ENCODE data around the gene GSX2. TPM values are rescaled to one million over a fixed set of nuclear protein-coding genes. Genes with fewer than 3 reads are reported as not detected.

GSX2 gene
- total and polyA plus RNA-seq, 2 donors, result 0.14 TPM; not detected in 1

DNA sequence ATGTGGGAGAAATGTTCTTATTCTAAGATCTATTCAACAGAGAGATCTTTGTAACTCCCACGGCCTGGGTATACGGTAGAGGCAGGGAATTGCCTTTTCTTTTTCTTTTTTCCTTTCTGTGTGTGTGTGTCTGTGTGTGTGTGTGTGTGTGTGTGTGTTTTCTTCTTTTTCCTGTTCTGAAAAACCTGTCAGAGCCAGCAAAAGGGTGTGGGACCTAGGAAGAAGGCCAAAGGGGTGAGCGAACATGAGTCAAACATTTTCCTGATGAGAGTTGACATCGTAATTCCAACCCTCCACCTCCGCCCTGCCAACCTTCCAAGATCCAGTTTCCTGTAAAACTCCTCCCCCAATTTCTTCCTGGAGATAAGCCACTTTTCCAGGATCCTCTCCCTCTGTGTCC lies 32.8 kb upstream of the GSX2 start:
- H3K27ac ChIP-seq (ENCODE audit: low read depth in 1 of 2, low read length in 1 of 2), result no peak overlapping the region
- no peaks in the 10 kb centered on the region for H3K27me3 ChIP-seq (ENCODE audit: control insufficient read depth in 2 of 2, insufficient read depth in 1 of 2, low read length in 1 of 2)
- peaks cover 7 to 10% of the 10 kb centered on the region in 2 donors for H3K4me1 ChIP-seq (ENCODE audit: control insufficient read depth in 2 of 2, insufficient read depth in 2 of 2, low read length in 2 of 2)
- DNase-seq (ENCODE audit: low read depth in 6 of 9, low spot score in 9 of 9), result no peak
- H3K9me3 ChIP-seq (ENCODE audit: control insufficient read depth in 2 of 2, insufficient read depth in 1 of 2, low read length in 1 of 2), result no peaks in the 10 kb centered on the region
- no peak overlapping the region for H3K4me3 ChIP-seq (ENCODE audit: low read length in 2 of 2)
- H3K36me3 ChIP-seq (ENCODE audit: control insufficient read depth in 2 of 2, insufficient read depth in 2 of 2, low read length in 1 of 2), result no peaks in the 10 kb centered on the region
- 76% methylated on average over 5 of the region's 5 CpGs for WGBS

DNA sequence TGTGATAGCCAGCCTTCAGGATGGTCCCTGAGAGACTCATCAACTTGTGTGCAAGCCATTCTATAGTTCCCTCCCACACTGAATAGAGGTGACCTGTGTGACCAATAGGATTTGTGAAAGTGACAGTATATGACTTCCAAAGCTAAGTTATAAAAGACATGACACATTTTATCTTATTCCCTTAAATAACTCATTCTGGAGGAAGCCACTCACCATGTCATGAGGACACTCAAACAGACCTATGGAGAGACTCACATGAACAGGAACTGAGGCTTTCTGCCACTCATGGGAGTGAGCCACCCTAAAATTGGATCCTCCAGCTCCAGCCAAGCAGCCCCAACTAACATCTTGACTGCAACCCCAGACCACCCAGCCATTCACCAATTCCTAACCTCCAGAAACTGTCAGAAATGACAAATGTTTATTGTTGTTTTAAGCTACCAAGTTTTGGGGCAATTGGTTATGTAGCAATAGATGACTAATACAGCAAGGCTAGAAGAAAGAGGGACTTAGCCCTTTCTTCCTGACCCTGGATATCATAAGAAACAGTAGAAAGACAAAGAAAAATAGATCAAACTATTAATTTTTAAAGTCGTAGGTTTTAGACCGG lies 26.6 kb upstream of the GSX2 start:
- Histone ChIP-seq H3K9me3 (ENCODE audit: control insufficient read depth in 2 of 2, insufficient read depth in 1 of 2, low read length in 1 of 2) (no peaks in the 10 kb centered on the region), H3K36me3 (ENCODE audit: control insufficient read depth in 2 of 2, insufficient read depth in 2 of 2, low read length in 1 of 2) (no peaks in the 10 kb centered on the region), H3K4me3 (ENCODE audit: low read length in 2 of 2) (no peak overlapping the region), H3K27me3 (ENCODE audit: control insufficient read depth in 2 of 2, insufficient read depth in 1 of 2, low read length in 1 of 2) (peaks cover 0 to 2% of the 10 kb centered on the region in 2 donors), H3K27ac (ENCODE audit: low read depth in 1 of 2, low read length in 1 of 2) (no peak overlapping the region), H3K4me1 (ENCODE audit: control insufficient read depth in 2 of 2, insufficient read depth in 2 of 2, low read length in 2 of 2) (no peaks in the 10 kb centered on the region)
- DNase-seq (ENCODE audit: low read depth in 6 of 9, low spot score in 9 of 9), result no peak
- 97% methylated on average over 2 of the region's 2 CpGs for WGBS

DNA sequence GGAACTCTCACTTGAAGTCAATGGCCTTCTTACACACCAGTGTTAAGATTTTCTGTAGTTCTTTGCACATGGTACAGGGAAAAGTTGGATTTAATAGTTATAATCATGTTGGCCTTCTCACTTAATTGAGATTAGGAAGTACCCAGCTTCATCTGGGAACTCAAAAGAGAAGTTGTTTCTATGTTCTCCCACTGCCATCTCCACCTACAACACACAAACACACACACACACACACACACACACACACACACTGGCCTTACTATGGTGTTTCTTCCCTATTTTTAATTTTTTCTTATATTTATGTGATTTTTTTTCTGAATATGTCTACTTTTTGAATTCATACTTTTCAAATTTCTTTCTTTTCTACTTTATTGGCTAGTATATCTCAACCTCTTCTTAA lies 25.6 kb upstream of the GSX2 start:
- no peak for DNase-seq (ENCODE audit: low read depth in 6 of 9, low spot score in 9 of 9)
- no peak overlapping the region for H3K4me3 ChIP-seq (ENCODE audit: low read length in 2 of 2)
- no peaks in the 10 kb centered on the region for H3K36me3 ChIP-seq (ENCODE audit: control insufficient read depth in 2 of 2, insufficient read depth in 2 of 2, low read length in 1 of 2)
- no peak overlapping the region for H3K27ac ChIP-seq (ENCODE audit: low read depth in 1 of 2, low read length in 1 of 2)
- H3K27me3 ChIP-seq (ENCODE audit: control insufficient read depth in 2 of 2, insufficient read depth in 1 of 2, low read length in 1 of 2), result peaks cover 0 to 2% of the 10 kb centered on the region in 2 donors
- no peaks in the 10 kb centered on the region for H3K4me1 ChIP-seq (ENCODE audit: control insufficient read depth in 2 of 2, insufficient read depth in 2 of 2, low read length in 2 of 2)
- no peaks in the 10 kb centered on the region for H3K9me3 ChIP-seq (ENCODE audit: control insufficient read depth in 2 of 2, insufficient read depth in 1 of 2, low read length in 1 of 2)

DNA sequence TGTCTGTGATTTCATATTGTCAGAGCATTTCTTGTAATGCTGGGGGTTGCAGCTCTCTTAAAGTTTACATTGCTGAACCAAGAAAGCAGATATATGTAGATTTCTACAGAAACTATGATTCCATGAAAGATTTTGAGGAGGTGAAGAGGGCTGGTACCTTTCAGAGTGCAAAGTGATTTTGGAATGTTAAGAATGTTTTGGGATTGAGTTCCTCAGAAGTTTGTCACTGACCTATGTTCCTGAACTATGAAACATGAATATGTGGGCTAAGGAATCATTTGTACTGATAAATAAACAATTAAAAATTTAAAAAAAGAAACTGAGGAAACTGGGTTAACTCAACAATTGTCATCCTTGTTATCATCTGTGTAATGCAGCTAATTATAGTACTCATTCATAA lies 23.3 kb upstream of the GSX2 start:
- Histone ChIP-seq H3K4me3 (ENCODE audit: low read length in 2 of 2) (no peak overlapping the region), H3K36me3 (ENCODE audit: control insufficient read depth in 2 of 2, insufficient read depth in 2 of 2, low read length in 1 of 2) (no peaks in the 10 kb centered on the region), H3K27me3 (ENCODE audit: control insufficient read depth in 2 of 2, insufficient read depth in 1 of 2, low read length in 1 of 2) (peaks cover 0 to 2% of the 10 kb centered on the region in 2 donors), H3K27ac (ENCODE audit: low read depth in 1 of 2, low read length in 1 of 2) (no peak overlapping the region), H3K9me3 (ENCODE audit: control insufficient read depth in 2 of 2, insufficient read depth in 1 of 2, low read length in 1 of 2) (no peaks in the 10 kb centered on the region), H3K4me1 (ENCODE audit: control insufficient read depth in 2 of 2, insufficient read depth in 2 of 2, low read length in 2 of 2) (no peaks in the 10 kb centered on the region)
- DNase-seq (ENCODE audit: low read depth in 6 of 9, low spot score in 9 of 9), result no peak

DNA sequence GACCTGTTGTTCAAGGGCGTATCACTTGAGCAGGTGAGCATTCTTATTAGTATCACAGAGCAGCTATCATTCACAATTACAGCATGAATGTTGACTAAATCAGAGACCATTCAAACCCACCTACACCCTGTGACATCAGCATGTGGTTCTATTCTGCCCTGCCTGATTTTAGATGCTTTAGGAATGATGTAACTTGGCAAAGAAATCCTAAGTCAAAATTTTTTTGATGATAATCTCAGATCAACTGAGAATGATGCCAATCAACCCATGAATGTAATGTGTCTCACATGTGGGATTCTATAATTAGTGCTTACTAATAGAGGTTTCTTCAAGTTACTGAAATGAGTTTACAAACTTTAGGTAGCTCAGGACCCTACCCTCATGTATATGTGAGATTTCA lies 22.2 kb upstream of the GSX2 start:
- Histone ChIP-seq H3K27me3 (ENCODE audit: control insufficient read depth in 2 of 2, insufficient read depth in 1 of 2, low read length in 1 of 2) (peaks cover 0 to 2% of the 10 kb centered on the region in 2 donors), H3K4me1 (ENCODE audit: control insufficient read depth in 2 of 2, insufficient read depth in 2 of 2, low read length in 2 of 2) (no peaks in the 10 kb centered on the region), H3K27ac (ENCODE audit: low read depth in 1 of 2, low read length in 1 of 2) (no peak overlapping the region), H3K9me3 (ENCODE audit: control insufficient read depth in 2 of 2, insufficient read depth in 1 of 2, low read length in 1 of 2) (no peaks in the 10 kb centered on the region), H3K4me3 (ENCODE audit: low read length in 2 of 2) (no peak overlapping the region), H3K36me3 (ENCODE audit: control insufficient read depth in 2 of 2, insufficient read depth in 2 of 2, low read length in 1 of 2) (no peaks in the 10 kb centered on the region)
- 95% methylated on average over 1 of the region's 1 CpG for WGBS
- DNase-seq (ENCODE audit: low read depth in 6 of 9, low spot score in 9 of 9), result no peak

- Histone ChIP-seq H3K4me1 (ENCODE audit: control insufficient read depth in 2 of 2, insufficient read depth in 2 of 2, low read length in 2 of 2) (no peaks in the 10 kb centered on the region), H3K4me3 (ENCODE audit: low read length in 2 of 2) (no peak overlapping the region), H3K27me3 (ENCODE audit: control insufficient read depth in 2 of 2, insufficient read depth in 1 of 2, low read length in 1 of 2) (peaks cover 1 to 10% of the 10 kb centered on the region in 2 donors), H3K27ac (ENCODE audit: low read depth in 1 of 2, low read length in 1 of 2) (no peak overlapping the region), H3K9me3 (ENCODE audit: control insufficient read depth in 2 of 2, insufficient read depth in 1 of 2, low read length in 1 of 2) (no peaks in the 10 kb centered on the region), H3K36me3 (ENCODE audit: control insufficient read depth in 2 of 2, insufficient read depth in 2 of 2, low read length in 1 of 2) (no peaks in the 10 kb centered on the region)
- 92% methylated on average over 1 of the region's 1 CpG for WGBS
- no peak for DNase-seq (ENCODE audit: low read depth in 6 of 9, low spot score in 9 of 9)
Observed at GRCh38 chr4:54082168-54082567, 17.8 kb upstream of the GSX2 start.

DNA sequence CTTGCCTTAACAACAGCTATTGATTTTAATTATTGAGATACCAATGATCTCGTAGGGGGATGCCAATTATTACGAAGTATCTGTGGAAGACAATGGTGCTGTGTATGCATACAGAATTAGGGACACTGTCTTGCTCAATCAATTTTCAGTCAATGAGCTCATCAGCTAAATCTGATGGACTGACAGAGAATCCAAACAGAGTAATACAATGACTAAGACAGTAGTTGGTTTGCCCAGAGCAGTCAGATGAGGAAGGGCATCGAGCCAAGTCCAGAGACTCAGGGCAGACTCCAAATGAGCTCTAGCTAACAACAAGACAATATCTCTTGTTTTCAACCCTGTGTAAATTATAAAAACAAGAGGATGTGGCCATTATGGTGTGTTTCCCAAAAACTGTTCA lies 14.7 kb upstream of the GSX2 start:
- Histone ChIP-seq H3K4me1 (ENCODE audit: control insufficient read depth in 2 of 2, insufficient read depth in 2 of 2, low read length in 2 of 2) (no peaks in the 10 kb centered on the region), H3K27me3 (ENCODE audit: control insufficient read depth in 2 of 2, insufficient read depth in 1 of 2, low read length in 1 of 2) (peaks cover 5 to 24% of the 10 kb centered on the region in 2 donors), H3K4me3 (ENCODE audit: low read length in 2 of 2) (no peak overlapping the region), H3K9me3 (ENCODE audit: control insufficient read depth in 2 of 2, insufficient read depth in 1 of 2, low read length in 1 of 2) (no peaks in the 10 kb centered on the region), H3K36me3 (ENCODE audit: control insufficient read depth in 2 of 2, insufficient read depth in 2 of 2, low read length in 1 of 2) (no peaks in the 10 kb centered on the region), H3K27ac (ENCODE audit: low read depth in 1 of 2, low read length in 1 of 2) (no peak overlapping the region)
- WGBS, result 98% methylated on average over 3 of the region's 3 CpGs
- DNase-seq (ENCODE audit: low read depth in 6 of 9, low spot score in 9 of 9), result no peak

GRCh38 chr4:54089875-54090274 lies 10.1 kb upstream of the GSX2 start:
- DNase-seq (ENCODE audit: low read depth in 6 of 9, low spot score in 9 of 9), result no peak
- peaks cover 0 to 2% of the 10 kb centered on the region in 2 donors for H3K9me3 ChIP-seq (ENCODE audit: control insufficient read depth in 2 of 2, insufficient read depth in 1 of 2, low read length in 1 of 2)
- H3K27me3 ChIP-seq (ENCODE audit: control insufficient read depth in 2 of 2, insufficient read depth in 1 of 2, low read length in 1 of 2), result peaks cover 47 to 69% of the 10 kb centered on the region in 2 donors
- no peak overlapping the region for H3K4me3 ChIP-seq (ENCODE audit: low read length in 2 of 2)
- H3K27ac ChIP-seq (ENCODE audit: low read depth in 1 of 2, low read length in 1 of 2), result no peak overlapping the region
- no peaks in the 10 kb centered on the region for H3K36me3 ChIP-seq (ENCODE audit: control insufficient read depth in 2 of 2, insufficient read depth in 2 of 2, low read length in 1 of 2)
- 95% methylated on average over 1 of the region's 1 CpG for WGBS
- H3K4me1 ChIP-seq (ENCODE audit: control insufficient read depth in 2 of 2, insufficient read depth in 2 of 2, low read length in 2 of 2), result peaks cover 4 to 27% of the 10 kb centered on the region in 2 donors

GRCh38 chr4:54090404-54090803 lies 9.6 kb upstream of the GSX2 start:
- H3K27ac ChIP-seq (ENCODE audit: low read depth in 1 of 2, low read length in 1 of 2), result no peak overlapping the region
- H3K4me1 ChIP-seq (ENCODE audit: control insufficient read depth in 2 of 2, insufficient read depth in 2 of 2, low read length in 2 of 2), result peaks cover 4 to 27% of the 10 kb centered on the region in 2 donors
- H3K27me3 ChIP-seq (ENCODE audit: control insufficient read depth in 2 of 2, insufficient read depth in 1 of 2, low read length in 1 of 2), result peaks cover 52 to 75% of the 10 kb centered on the region in 2 donors
- H3K4me3 ChIP-seq (ENCODE audit: low read length in 2 of 2), result no peak overlapping the region
- H3K36me3 ChIP-seq (ENCODE audit: control insufficient read depth in 2 of 2, insufficient read depth in 2 of 2, low read length in 1 of 2), result no peaks in the 10 kb centered on the region
- peaks cover 0 to 2% of the 10 kb centered on the region in 2 donors for H3K9me3 ChIP-seq (ENCODE audit: control insufficient read depth in 2 of 2, insufficient read depth in 1 of 2, low read length in 1 of 2)
- WGBS, result 89% methylated on average over 8 of the region's 8 CpGs
- DNase-seq (ENCODE audit: low read depth in 6 of 9, low spot score in 9 of 9), result no peak

Data from thymus (tissue), 11 donors.